Kidney (tissue), 14 donors: ENCODE results near the gene CELA1. TPM values are rescaled to one million over a fixed set of nuclear protein-coding genes. Genes with fewer than 3 reads are reported as not detected.

Experiments used
- DNase-seq, 5 donors: peaks; one replicate each; pipeline ENCODE4 v3.0.0-alpha.2; 2013 to 2020
- FAIRE-seq: peaks from 2 replicates; lab custom pipeline; 2012; peaks lifted over from hg19 to GRCh38; lab: Jason Lieb, UNC
- H3K27ac ChIP-seq, 2 donors: one replicate each; pipeline ENCODE4 v1.7.0; 2013; ENCODE audit warnings: low read depth in 2 of 2, low read length in 2 of 2, inconsistent platforms in 1 of 2
- H3K27me3 ChIP-seq: one replicate; pipeline ENCODE4 v1.7.1; 2013; ENCODE audit warnings: low read length, inconsistent platforms; ENCODE audit not compliant: control insufficient read depth, insufficient read depth
- H3K36me3 ChIP-seq, 3 donors: one replicate each; pipeline versions ENCODE4 v1.7.0 to v1.7.1; 2013; ENCODE audit warnings: low read length in 3 of 3, control low read depth in 1 of 3, inconsistent platforms in 1 of 3; ENCODE audit not compliant: insufficient read depth in 3 of 3, control insufficient read depth in 2 of 3
- H3K4me1 ChIP-seq, 3 donors: one replicate each; pipeline versions ENCODE4 v1.7.0 to v1.7.1; 2013; ENCODE audit warnings: low read length in 3 of 3, inconsistent platforms in 1 of 3, low read depth in 1 of 3; ENCODE audit not compliant: control insufficient read depth in 2 of 3, insufficient read depth in 2 of 3
- H3K4me3 ChIP-seq, 3 donors: one replicate each; pipeline versions ENCODE4 v1.7.0 to v1.8.1; 2013; ENCODE audit warnings: low read length in 3 of 3, control low read depth in 1 of 3, inconsistent platforms in 1 of 3
- H3K9ac ChIP-seq, 3 donors: one replicate each; pipeline versions ENCODE4 v1.7.0 to v1.7.1; 2013; ENCODE audit warnings: low read length in 3 of 3, control low read depth in 1 of 3, inconsistent platforms in 1 of 3
- H3K9me3 ChIP-seq, 3 donors: one replicate each; pipeline versions ENCODE4 v1.7.0 to v1.7.1; 2013; ENCODE audit warnings: low read length in 3 of 3, control low read depth in 1 of 3, inconsistent platforms in 1 of 3; ENCODE audit not compliant: control insufficient read depth in 2 of 3, insufficient read depth in 1 of 3
- CTCF ChIP-seq: IDR thresholded peaks from 3 replicates; pipeline ENCODE4 v1.5.1; 2012; ENCODE audit warnings: mild to moderate bottlenecking, moderate library complexity, borderline replicate concordance; ENCODE audit not compliant: insufficient read depth; ENCODE audit errors: extremely low read depth
- intact Hi-C: fragments of 100-400 bp; cut with DNase I; formaldehyde crosslinking; loops from one replicate; pipeline ENCODE4 v1.11.1; 2022
- polyA plus RNA-seq: library from polyadenylated mRNA; stranded (reverse); fragments of 350-450 nt; fragmentation: Illumina TruSeq; extraction: RNeasy Lipid Tissue Mini Kit (QIAGEN cat#74804); gene quantifications from one replicate; pipeline ENCODE4 v1.2.3, GENCODE V29; 2014; ENCODE audit warnings: low read depth, low replicate concordance; ENCODE audit not compliant: insufficient read depth
- total RNA-seq: library from RNA; stranded (reverse); fragmentation: NEBNext Ultra II Directional; extraction: Animal tissue kit (Norgen Biotek cat#: 25700); gene quantifications from one replicate; pipeline ENCODE4 v1.2.1, GENCODE V29; 2021
- donor health status: control.
- donor health status: control.
- donor health status: control.
- donor health status: control.
- donor health status: control.
- donor health status: DM: yes; HTN: yes; CAD: no.
- donor health status: Normal renal cell carcinoma (clear cell type).

Gene CELA1
- total and polyA plus RNA-seq, 2 donors from 2014 or later = not detected

- Histone ChIP-seq H3K4me3 (no peak overlapping the region), H3K27me3 (no peaks in the 10 kb centered on the region), H3K36me3 (no peaks in the 10 kb centered on the region), H3K27ac (no peak overlapping the region), H3K9me3 (no peaks in the 10 kb centered on the region), H3K9ac (no peak overlapping the region), H3K4me1 (no peaks in the 10 kb centered on the region)
- FAIRE-seq (no peak), DNase-seq (no peak)
- TF ChIP-seq CTCF = no peak
- intact Hi-C loops = no loop called here
These were observed 11.0 kb upstream of the CELA1 start for GRCh38 chr12:51357374-51358047.

- Histone ChIP-seq H3K27ac (no peak overlapping the region), H3K4me1 (no peaks in the 10 kb centered on the region), H3K9me3 (no peaks in the 10 kb centered on the region), H3K27me3 (no peaks in the 10 kb centered on the region), H3K36me3 (no peaks in the 10 kb centered on the region), H3K4me3 (no peak overlapping the region), H3K9ac (no peak overlapping the region)
- intact Hi-C loops = no loop called here
- no peak for FAIRE-seq
- peak in 4 of 5 donors; percentile 49 to 67 (median 50) for DNase-seq
- TF ChIP-seq CTCF = peak; percentile 45
These were observed 5.5 kb upstream of the CELA1 start for GRCh38 chr12:51351913-51352532.

- Histone ChIP-seq H3K9ac (no peak overlapping the region), H3K27ac (no peak overlapping the region), H3K27me3 (no peaks in the 10 kb centered on the region), H3K4me3 (no peak overlapping the region), H3K9me3 (no peaks in the 10 kb centered on the region), H3K4me1 (no peaks in the 10 kb centered on the region), H3K36me3 (no peaks in the 10 kb centered on the region)
- TF ChIP-seq CTCF = no peak
- FAIRE-seq (no peak), DNase-seq (no peak)
- intact Hi-C loops = no loop called here
These were observed 2.5 kb upstream of the CELA1 start for GRCh38 chr12:51349026-51349425.
